GM12892 (cell line): Measurements from ENCODE around the gene TRAPPC3.

Source experiments
- POLR2A ChIP-seq: IDR thresholded peaks from 2 replicates; pipeline ENCODE4 v1.6.1; 2011; ENCODE audit warnings: low read depth, low read length, control low read depth
- POLR2AphosphoS5 ChIP-seq: IDR thresholded peaks from 2 replicates; pipeline ENCODE4 v1.6.1; 2011; ENCODE audit warnings: low read depth, low read length, control low read depth

- TF ChIP-seq POLR2A = no peak
- no peak for TF ChIP-seq POLR2AphosphoS5
Observed at GRCh38 chr1:36172983-36173382, 23.7 kb upstream of the TRAPPC3 start.
